Parathyroid adenoma (tissue), 2 donors: ENCODE measurements around the gene PABPN1L.
"Not testable (repeated sequence)": the region's sequence is repeated elsewhere in the genome, so short reads cannot be mapped to it uniquely, and the experiment has no call there.

ENCODE experiments used
- H2AFZ ChIP-seq: fragments of 300-600 bp; sonication (generic); one replicate; pipeline ENCODE4 v1.7.0; 2017; ENCODE audit warnings: antibody characterized with exemption, mild to moderate bottlenecking
- H3K27ac ChIP-seq: fragments of 300-600 bp; sonication (generic); one replicate; pipeline ENCODE4 v1.7.0; 2017
- H3K27me3 ChIP-seq: fragments of 300-600 bp; sonication (generic); one replicate; pipeline ENCODE4 v1.7.0; 2017; ENCODE audit warnings: low read length; ENCODE audit not compliant: control insufficient read depth, insufficient read depth
- H3K36me3 ChIP-seq: fragments of 300-600 bp; sonication (generic); one replicate; pipeline ENCODE4 v1.7.0; 2017; ENCODE audit warnings: low read length; ENCODE audit not compliant: control insufficient read depth, insufficient read depth
- H3K4me1 ChIP-seq: fragments of 300-600 bp; sonication (generic); one replicate; pipeline ENCODE4 v1.7.0; 2017; ENCODE audit warnings: control low read depth
- H3K4me2 ChIP-seq: fragments of 300-600 bp; sonication (generic); one replicate; pipeline ENCODE4 v1.7.0; 2017; ENCODE audit warnings: low read length
- H3K4me3 ChIP-seq: fragments of 300-600 bp; sonication (generic); one replicate; pipeline ENCODE4 v1.7.0; 2017; ENCODE audit warnings: low read depth, low read length
- H3K79me2 ChIP-seq: fragments of 300-600 bp; sonication (generic); one replicate; pipeline ENCODE4 v1.7.0; 2017; ENCODE audit warnings: control low read depth
- H3K9ac ChIP-seq: fragments of 300-600 bp; sonication (generic); one replicate; pipeline ENCODE4 v1.7.0; 2017; ENCODE audit warnings: mild to moderate bottlenecking
- H3K9me3 ChIP-seq: fragments of 300-600 bp; sonication (generic); one replicate; pipeline ENCODE4 v1.7.0; 2017; ENCODE audit warnings: low read length; ENCODE audit not compliant: control insufficient read depth
- TF ChIP-seq, protein P1 (sequence below): fragments of 300-600 bp; sonication (generic); IDR thresholded peaks from one replicate; pipeline ENCODE4 v1.7.0; 2017; ENCODE audit warnings: antibody characterized with exemption, mild to moderate bottlenecking
- donor health status: primary hyperparathyroidism.

PABPN1L gene

DNA sequence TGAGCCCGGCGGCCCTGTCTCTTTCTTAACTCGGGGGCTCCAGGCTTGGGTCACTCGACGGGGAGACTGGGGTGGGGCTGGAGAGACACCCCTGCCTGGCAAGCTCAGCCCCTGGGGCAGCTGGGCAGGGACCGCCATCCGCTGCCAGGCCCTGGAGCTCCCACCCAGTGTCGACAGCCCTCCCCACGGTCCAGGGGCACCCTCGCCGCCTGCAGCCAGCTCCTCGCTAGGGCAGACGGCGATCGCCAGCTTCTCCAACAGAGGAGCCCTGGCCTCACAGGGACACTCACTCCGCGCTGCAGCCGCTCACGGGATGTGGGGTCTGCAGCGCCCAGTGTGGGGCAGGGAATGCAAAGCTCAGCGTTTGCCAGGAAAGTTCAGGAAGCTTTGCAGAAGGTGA is 38.7 kb downstream of the PABPN1L start:
- H2AFZ ChIP-seq = no peak overlapping the region
- no peak overlapping the region for H3K4me3 ChIP-seq
- no peaks in the 10 kb centered on the region for H3K27me3 ChIP-seq
- no peak overlapping the region for H3K9ac ChIP-seq
- no peaks in the 10 kb centered on the region for H3K4me1 ChIP-seq
- H3K9me3 ChIP-seq = no peaks in the 10 kb centered on the region
- TF ChIP-seq, protein P1, sequence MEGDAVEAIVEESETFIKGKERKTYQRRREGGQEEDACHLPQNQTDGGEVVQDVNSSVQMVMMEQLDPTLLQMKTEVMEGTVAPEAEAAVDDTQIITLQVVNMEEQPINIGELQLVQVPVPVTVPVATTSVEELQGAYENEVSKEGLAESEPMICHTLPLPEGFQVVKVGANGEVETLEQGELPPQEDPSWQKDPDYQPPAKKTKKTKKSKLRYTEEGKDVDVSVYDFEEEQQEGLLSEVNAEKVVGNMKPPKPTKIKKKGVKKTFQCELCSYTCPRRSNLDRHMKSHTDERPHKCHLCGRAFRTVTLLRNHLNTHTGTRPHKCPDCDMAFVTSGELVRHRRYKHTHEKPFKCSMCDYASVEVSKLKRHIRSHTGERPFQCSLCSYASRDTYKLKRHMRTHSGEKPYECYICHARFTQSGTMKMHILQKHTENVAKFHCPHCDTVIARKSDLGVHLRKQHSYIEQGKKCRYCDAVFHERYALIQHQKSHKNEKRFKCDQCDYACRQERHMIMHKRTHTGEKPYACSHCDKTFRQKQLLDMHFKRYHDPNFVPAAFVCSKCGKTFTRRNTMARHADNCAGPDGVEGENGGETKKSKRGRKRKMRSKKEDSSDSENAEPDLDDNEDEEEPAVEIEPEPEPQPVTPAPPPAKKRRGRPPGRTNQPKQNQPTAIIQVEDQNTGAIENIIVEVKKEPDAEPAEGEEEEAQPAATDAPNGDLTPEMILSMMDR = no peak
- no peaks in the 10 kb centered on the region for H3K79me2 ChIP-seq
- no peaks in the 10 kb centered on the region for H3K36me3 ChIP-seq
- no peak overlapping the region for H3K27ac ChIP-seq
- H3K4me2 ChIP-seq = no peak overlapping the region

DNA sequence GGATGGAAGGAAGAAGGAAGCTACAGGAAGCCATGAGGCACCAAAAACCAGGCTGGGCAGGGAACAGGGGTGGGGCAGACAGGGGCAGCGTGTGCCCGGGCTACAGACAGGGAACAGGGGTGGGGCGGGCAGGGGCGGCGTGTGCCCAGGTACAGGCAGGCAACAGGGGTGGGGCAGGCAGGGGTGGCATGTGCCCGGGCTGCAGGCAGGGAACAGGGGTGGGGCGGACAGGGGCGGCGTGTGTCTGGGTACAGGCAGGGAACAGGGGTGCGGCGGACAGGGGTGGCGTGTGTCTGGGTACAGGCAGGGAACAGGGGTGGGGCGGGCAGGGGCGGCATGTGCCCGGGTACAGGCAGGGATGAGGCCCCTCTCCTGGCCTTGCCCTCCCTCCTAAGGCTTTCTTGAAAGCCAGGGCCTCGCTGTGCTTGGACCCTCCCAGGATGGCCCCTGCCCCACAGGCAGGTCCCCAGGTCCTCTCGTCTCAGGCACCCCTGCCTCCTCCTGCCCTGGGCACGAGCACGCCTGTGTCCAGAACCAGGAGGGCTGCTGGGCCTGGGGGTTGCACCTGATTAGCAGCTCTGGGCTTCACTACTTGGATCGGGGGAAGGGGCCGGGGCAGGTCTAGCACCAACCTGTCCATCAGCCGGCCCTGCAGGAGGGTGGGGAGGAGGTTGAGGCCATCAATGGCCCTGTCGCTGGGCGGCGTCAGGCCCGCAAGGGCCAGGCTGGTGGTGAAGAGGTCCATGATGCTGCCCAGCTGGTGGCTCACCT is 40.2 kb downstream of the PABPN1L start:
- Histone ChIP-seq H3K27ac (no peak overlapping the region), H3K4me3 (no peak overlapping the region), H3K79me2 (no peaks in the 10 kb centered on the region), H3K9ac (no peak overlapping the region), H3K27me3 (no peaks in the 10 kb centered on the region), H2AFZ (no peak overlapping the region), H3K4me1 (no peaks in the 10 kb centered on the region), H3K4me2 (no peak overlapping the region), H3K9me3 (no peaks in the 10 kb centered on the region), H3K36me3 (no peaks in the 10 kb centered on the region)
- TF ChIP-seq, protein P1 = no peak

GRCh38 chr16:88825146-88825545 is 41.3 kb downstream of the PABPN1L start:
- H3K27me3 ChIP-seq = no peaks in the 10 kb centered on the region
- no peaks in the 10 kb centered on the region for H3K9me3 ChIP-seq
- no peaks in the 10 kb centered on the region for H3K36me3 ChIP-seq
- TF ChIP-seq, protein P1 = no peak
- H3K27ac ChIP-seq = no peak overlapping the region
- no peaks in the 10 kb centered on the region for H3K4me1 ChIP-seq
- no peak overlapping the region for H2AFZ ChIP-seq
- no peaks in the 10 kb centered on the region for H3K79me2 ChIP-seq
- no peak overlapping the region for H3K9ac ChIP-seq
- H3K4me2 ChIP-seq = no peak overlapping the region
- H3K4me3 ChIP-seq = no peak overlapping the region

DNA sequence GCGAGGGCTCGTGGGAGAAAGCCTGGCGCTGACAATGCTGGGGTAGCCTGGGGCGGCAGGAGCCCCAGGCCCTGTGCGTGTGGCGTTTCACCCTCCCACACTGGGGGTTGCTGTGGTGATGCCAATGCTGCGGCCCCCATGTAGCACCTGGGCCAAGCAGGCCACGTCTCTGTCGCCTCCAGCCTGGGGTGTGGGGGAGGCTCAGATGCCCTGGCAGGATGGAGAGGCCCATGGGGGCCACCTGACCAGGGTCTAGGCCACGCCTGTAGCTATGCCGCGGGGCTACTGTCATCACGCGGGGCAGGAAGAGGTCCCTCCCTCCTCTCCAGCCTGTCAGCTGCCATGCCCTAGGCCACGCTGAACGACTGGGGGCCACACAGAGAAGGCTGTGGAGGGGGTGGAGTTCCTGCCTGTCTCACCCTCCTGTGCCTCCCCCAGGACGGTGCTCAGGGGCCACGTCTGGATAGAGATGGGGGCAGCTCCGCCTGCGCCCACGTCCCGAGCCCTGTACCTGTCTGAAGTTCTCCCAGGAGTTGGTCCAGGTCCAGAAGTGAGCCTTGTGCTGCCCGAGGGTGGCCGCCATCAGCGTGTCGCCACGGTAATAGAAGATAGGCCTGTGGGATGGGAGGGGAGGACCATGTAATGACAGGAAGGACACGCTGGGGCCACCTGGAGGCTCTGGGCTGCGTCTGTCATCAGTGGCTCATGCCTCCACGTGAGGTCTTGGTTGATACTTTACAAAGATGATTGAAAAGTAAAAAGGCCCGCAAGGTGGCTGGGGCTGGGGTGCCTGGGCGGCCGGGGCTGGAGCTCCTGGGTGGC is 42.0 kb downstream of the PABPN1L start:
- TF ChIP-seq, protein P1 = no peak
- H3K27me3 ChIP-seq = no peaks in the 10 kb centered on the region
- no peaks in the 10 kb centered on the region for H3K79me2 ChIP-seq
- H3K36me3 ChIP-seq = no peaks in the 10 kb centered on the region
- H3K9me3 ChIP-seq = no peaks in the 10 kb centered on the region
- H3K27ac ChIP-seq = no peak overlapping the region
- H3K4me3 ChIP-seq = no peak overlapping the region
- H3K9ac ChIP-seq = no peak overlapping the region
- no peaks in the 10 kb centered on the region for H3K4me1 ChIP-seq
- no peak overlapping the region for H3K4me2 ChIP-seq
- H2AFZ ChIP-seq = no peak overlapping the region

- H3K4me1 ChIP-seq = not testable (repeated sequence)
Observed at GRCh38 chr16:88823646-88824045, 42.8 kb downstream of the PABPN1L start.

More at GRCh38 chr16:88823646-88824045, 42.8 kb downstream of the PABPN1L start:
- not testable (repeated sequence) for H3K27me3 ChIP-seq, H3K36me3 ChIP-seq, H3K4me3 ChIP-seq, H3K4me2 ChIP-seq, H3K9ac ChIP-seq, H3K27ac ChIP-seq, H3K9me3 ChIP-seq, H3K79me2 ChIP-seq, H2AFZ ChIP-seq
